Hepatocyte (in vitro differentiated cells): Measurements from ENCODE around the gene MTARC1.

Experiments used
- EZH2 ChIP-seq: fragments of 200-600 bp; sonication (generic); IDR thresholded peaks from 2 replicates; pipeline ENCODE4 v1.6.1; 2016; ENCODE audit warnings: antibody characterized with exemption, mild to moderate bottlenecking, borderline replicate concordance
- EZH2phosphoT487 ChIP-seq: fragments of 200-600 bp; sonication (generic); IDR thresholded peaks from one replicate; pipeline ENCODE4 v1.6.1; 2018; ENCODE audit warnings: antibody characterized with exemption, mild to moderate bottlenecking, low read depth, moderate library complexity; ENCODE audit not compliant: unreplicated experiment, severe bottlenecking
- TF ChIP-seq, protein P1 (sequence below): fragments of 200-600 bp; sonication (generic); IDR thresholded peaks from 2 replicates; pipeline ENCODE4 v1.5.1; 2016; ENCODE audit warnings: antibody characterized with exemption, mild to moderate bottlenecking; ENCODE audit not compliant: poor library complexity

DNA sequence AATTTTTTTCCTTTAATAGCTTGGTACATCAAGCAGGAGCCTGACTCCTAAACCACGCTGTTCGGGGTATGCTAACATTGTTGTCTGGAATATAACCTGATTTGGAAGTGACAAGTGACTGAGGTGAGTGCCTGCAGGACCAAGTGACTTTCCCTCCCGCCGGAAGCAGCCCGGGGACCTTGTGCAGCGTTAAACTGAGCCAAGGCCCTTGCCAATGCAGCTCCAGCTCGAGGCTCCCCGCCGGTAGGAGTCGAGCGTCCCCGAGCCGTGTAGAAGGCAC, 716 bp upstream of the MTARC1 start:
- TF ChIP-seq EZH2phosphoT487 (no peak), EZH2 (no peak)
- TF ChIP-seq, protein P1, sequence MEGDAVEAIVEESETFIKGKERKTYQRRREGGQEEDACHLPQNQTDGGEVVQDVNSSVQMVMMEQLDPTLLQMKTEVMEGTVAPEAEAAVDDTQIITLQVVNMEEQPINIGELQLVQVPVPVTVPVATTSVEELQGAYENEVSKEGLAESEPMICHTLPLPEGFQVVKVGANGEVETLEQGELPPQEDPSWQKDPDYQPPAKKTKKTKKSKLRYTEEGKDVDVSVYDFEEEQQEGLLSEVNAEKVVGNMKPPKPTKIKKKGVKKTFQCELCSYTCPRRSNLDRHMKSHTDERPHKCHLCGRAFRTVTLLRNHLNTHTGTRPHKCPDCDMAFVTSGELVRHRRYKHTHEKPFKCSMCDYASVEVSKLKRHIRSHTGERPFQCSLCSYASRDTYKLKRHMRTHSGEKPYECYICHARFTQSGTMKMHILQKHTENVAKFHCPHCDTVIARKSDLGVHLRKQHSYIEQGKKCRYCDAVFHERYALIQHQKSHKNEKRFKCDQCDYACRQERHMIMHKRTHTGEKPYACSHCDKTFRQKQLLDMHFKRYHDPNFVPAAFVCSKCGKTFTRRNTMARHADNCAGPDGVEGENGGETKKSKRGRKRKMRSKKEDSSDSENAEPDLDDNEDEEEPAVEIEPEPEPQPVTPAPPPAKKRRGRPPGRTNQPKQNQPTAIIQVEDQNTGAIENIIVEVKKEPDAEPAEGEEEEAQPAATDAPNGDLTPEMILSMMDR, result no peak
